Osteoblast (primary cell): ENCODE results near the gene GLRA1. TPM values are rescaled to one million over a fixed set of nuclear protein-coding genes. Genes with fewer than 3 reads are reported as not detected.

Experiments used
- DNase-seq: peaks from one replicate; pipeline ENCODE4 v3.0.0; 2011; ENCODE audit warnings: low spot score, mixed read lengths; ENCODE audit not compliant: insufficient read length; ENCODE audit errors: missing footprints
- H2AFZ ChIP-seq: 2 replicates; pipeline ENCODE4 v1.6.0; 2011; ENCODE audit warnings: mild to moderate bottlenecking, low read length
- H3K27ac ChIP-seq: 2 replicates; pipeline ENCODE4 v1.5.1; 2011; ENCODE audit warnings: mild to moderate bottlenecking, low read depth, low read length, moderate library complexity
- H3K27me3 ChIP-seq: 2 replicates; pipeline ENCODE4 v1.6.0; 2012; ENCODE audit warnings: mild to moderate bottlenecking, control low read depth, inconsistent platforms, low read length, moderate library complexity; ENCODE audit not compliant: insufficient read depth
- H3K36me3 ChIP-seq: 2 replicates; pipeline ENCODE4 v1.5.1; 2011; ENCODE audit warnings: mild to moderate bottlenecking, low read length, control low read depth, moderate library complexity; ENCODE audit not compliant: insufficient read depth
- H3K4me1 ChIP-seq: 2 replicates; pipeline ENCODE4 v1.5.1; 2011; ENCODE audit warnings: mild to moderate bottlenecking, low read length, control low read depth, moderate library complexity; ENCODE audit not compliant: insufficient read depth
- H3K4me2 ChIP-seq: 2 replicates; pipeline ENCODE4 v1.6.0; 2011; ENCODE audit warnings: mild to moderate bottlenecking, low read length; ENCODE audit not compliant: insufficient read depth
- H3K4me3 ChIP-seq: fragments of 200-600 bp; sonication (generic); 3 replicates; pipeline ENCODE4 v1.5.1; 2012; ENCODE audit warnings: mild to moderate bottlenecking, low read length, inconsistent platforms; ENCODE audit not compliant: insufficient read depth
- H3K79me2 ChIP-seq: 2 replicates; pipeline ENCODE4 v1.6.0; 2012; ENCODE audit warnings: mild to moderate bottlenecking, low read length, control low read depth, inconsistent platforms; ENCODE audit not compliant: insufficient read depth
- H3K9me3 ChIP-seq: 2 replicates; pipeline ENCODE4 v1.5.1; 2011; ENCODE audit warnings: low read depth, low read length, control low read depth
- H4K20me1 ChIP-seq: 2 replicates; pipeline ENCODE4 v1.6.0; 2012; ENCODE audit warnings: mild to moderate bottlenecking, low read length, control low read depth; ENCODE audit not compliant: insufficient read depth
- total RNA-seq: library from RNA; depleted of rRNA; stranded (reverse); fragments of >200 nt; gene quantifications from 2 replicates; pipeline ENCODE4 v1.2.3, GENCODE V29; 2012
- TF ChIP-seq, protein P1 (sequence below): IDR thresholded peaks from 2 replicates; pipeline ENCODE4 v1.5.1; 2011; ENCODE audit warnings: mild to moderate bottlenecking, low read depth, low read length, moderate library complexity; ENCODE audit errors: extremely low read depth

The GLRA1 gene
- total RNA-seq, 1 donor = not detected

DNA sequence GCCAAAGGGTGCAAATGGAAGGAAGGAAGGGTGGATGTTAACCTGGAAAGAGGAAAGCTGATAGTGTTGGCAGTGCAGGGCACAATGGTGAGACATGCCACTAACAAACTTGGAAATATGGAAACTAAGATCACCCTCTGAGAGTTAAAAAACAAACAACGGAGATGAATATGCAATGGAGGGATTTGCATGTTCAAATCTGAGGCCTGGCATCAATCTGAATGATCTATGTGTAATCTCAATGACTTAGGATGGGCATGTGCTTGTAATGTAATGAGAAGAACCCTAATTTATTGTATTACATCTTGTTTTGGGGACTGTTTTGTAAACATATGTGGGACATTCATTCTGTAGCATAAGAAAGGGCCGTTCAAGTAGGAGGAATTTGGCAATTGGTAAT, 54.4 kb downstream of the GLRA1 start:
- H3K27ac ChIP-seq = no peak overlapping the region
- no peaks in the 10 kb centered on the region for H3K79me2 ChIP-seq
- no peak overlapping the region for H3K4me3 ChIP-seq
- H4K20me1 ChIP-seq = no peaks in the 10 kb centered on the region
- H2AFZ ChIP-seq = no peak overlapping the region
- no peaks in the 10 kb centered on the region for H3K27me3 ChIP-seq
- no peaks in the 10 kb centered on the region for H3K9me3 ChIP-seq
- H3K4me1 ChIP-seq = peaks cover 9% of the 10 kb centered on the region
- DNase-seq = no peak
- no peaks in the 10 kb centered on the region for H3K36me3 ChIP-seq
- TF ChIP-seq, protein P1, sequence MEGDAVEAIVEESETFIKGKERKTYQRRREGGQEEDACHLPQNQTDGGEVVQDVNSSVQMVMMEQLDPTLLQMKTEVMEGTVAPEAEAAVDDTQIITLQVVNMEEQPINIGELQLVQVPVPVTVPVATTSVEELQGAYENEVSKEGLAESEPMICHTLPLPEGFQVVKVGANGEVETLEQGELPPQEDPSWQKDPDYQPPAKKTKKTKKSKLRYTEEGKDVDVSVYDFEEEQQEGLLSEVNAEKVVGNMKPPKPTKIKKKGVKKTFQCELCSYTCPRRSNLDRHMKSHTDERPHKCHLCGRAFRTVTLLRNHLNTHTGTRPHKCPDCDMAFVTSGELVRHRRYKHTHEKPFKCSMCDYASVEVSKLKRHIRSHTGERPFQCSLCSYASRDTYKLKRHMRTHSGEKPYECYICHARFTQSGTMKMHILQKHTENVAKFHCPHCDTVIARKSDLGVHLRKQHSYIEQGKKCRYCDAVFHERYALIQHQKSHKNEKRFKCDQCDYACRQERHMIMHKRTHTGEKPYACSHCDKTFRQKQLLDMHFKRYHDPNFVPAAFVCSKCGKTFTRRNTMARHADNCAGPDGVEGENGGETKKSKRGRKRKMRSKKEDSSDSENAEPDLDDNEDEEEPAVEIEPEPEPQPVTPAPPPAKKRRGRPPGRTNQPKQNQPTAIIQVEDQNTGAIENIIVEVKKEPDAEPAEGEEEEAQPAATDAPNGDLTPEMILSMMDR = no peak
- H3K4me2 ChIP-seq = no peak overlapping the region

DNA sequence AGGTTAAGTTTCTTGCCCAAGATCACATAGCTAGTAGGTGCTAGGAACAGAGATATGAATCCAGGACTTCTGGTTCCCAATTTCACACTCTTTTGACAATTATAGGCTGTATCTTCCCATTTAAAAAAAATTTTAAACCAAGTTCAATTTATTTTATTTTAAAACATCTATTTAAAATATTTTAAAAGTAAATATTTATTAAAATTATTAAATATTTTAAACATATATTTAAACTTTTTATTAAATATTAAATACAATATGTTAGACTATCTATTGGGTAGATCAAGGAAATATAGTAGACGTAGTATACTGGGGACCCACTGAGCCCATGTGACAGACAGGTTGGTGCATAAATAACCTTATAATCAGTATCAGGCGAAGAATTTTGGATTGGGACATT, 54.8 kb downstream of the GLRA1 start:
- Histone ChIP-seq H3K9me3 (no peaks in the 10 kb centered on the region), H3K27me3 (no peaks in the 10 kb centered on the region), H3K79me2 (no peaks in the 10 kb centered on the region), H3K36me3 (no peaks in the 10 kb centered on the region), H3K27ac (no peak overlapping the region), H4K20me1 (no peaks in the 10 kb centered on the region), H2AFZ (no peak overlapping the region), H3K4me1 (peaks cover 9% of the 10 kb centered on the region), H3K4me2 (no peak overlapping the region), H3K4me3 (no peak overlapping the region)
- no peak for DNase-seq
- TF ChIP-seq, protein P1 = no peak

DNA sequence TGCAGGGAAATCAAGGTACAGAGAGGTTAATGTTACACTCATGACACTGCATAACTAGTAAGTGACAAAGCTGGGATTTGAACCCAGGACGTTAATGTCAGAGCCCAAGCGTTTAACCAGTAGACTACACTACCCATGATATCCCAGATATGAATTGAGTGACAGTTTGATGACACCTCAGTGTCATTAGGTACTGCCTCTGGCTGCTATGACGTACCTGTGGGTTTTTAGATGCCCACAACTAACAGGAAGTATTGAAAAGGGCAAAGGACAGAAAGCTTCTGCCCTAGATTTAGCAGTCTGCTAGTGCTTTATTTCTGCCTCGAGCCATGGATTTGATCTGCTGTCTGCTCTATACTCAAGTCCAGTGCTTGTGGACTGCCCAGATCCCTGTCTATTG, 56.2 kb downstream of the GLRA1 start:
- no peak overlapping the region for H2AFZ ChIP-seq
- no peaks in the 10 kb centered on the region for H3K27me3 ChIP-seq
- no peaks in the 10 kb centered on the region for H4K20me1 ChIP-seq
- H3K4me3 ChIP-seq = no peak overlapping the region
- no peaks in the 10 kb centered on the region for H3K9me3 ChIP-seq
- H3K36me3 ChIP-seq = no peaks in the 10 kb centered on the region
- H3K4me2 ChIP-seq = no peak overlapping the region
- no peak for DNase-seq
- H3K79me2 ChIP-seq = no peaks in the 10 kb centered on the region
- TF ChIP-seq, protein P1 = no peak
- H3K4me1 ChIP-seq = peaks cover 9% of the 10 kb centered on the region
- H3K27ac ChIP-seq = no peak overlapping the region

DNA sequence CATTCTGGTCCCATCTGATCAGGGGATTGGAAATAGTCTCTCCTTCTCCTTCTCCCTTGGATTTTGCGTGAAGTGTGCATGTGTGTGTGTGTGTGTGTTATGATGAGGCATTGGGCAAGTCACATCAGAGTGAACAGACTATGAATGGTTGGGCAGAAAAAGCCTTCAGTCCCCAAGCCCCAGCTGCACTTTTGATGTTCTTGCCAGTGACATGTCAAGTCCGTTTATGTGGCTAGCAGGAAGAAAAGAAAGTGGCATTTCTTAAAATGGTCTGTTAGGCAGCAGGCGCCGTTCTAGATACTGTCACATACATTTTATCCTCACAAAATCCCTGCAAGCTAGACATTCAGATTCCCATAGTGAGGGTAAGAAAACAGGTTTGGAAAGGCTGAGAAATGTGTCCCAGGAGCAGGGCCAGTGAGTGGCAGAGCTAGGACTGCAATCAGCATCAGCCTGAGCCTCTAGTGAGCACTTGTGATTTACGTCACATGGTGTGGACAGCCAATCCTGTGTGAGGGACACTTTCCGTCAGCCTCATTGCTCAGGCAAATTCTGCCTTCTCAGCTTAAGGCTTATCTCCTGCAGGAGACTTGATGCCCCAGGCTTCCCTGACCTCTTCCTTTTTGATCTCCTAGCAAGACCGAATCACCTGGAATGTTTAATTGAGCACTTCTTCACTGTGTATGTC, 60.4 kb downstream of the GLRA1 start:
- Histone ChIP-seq H3K9me3 (no peaks in the 10 kb centered on the region), H4K20me1 (no peaks in the 10 kb centered on the region), H2AFZ (no peak overlapping the region)

More for the DNA sequence above, 60.4 kb downstream of the GLRA1 start:
- DNase-seq = no peak
- Histone ChIP-seq H3K4me3 (no peak overlapping the region), H3K27me3 (no peaks in the 10 kb centered on the region), H3K79me2 (no peaks in the 10 kb centered on the region), H3K36me3 (no peaks in the 10 kb centered on the region), H3K4me2 (no peak overlapping the region), H3K27ac (no peak overlapping the region), H3K4me1 (no peaks in the 10 kb centered on the region)
- TF ChIP-seq, protein P1 = no peak
